ENCODE results near the gene FANCI.

FANCI gene

DNA sequence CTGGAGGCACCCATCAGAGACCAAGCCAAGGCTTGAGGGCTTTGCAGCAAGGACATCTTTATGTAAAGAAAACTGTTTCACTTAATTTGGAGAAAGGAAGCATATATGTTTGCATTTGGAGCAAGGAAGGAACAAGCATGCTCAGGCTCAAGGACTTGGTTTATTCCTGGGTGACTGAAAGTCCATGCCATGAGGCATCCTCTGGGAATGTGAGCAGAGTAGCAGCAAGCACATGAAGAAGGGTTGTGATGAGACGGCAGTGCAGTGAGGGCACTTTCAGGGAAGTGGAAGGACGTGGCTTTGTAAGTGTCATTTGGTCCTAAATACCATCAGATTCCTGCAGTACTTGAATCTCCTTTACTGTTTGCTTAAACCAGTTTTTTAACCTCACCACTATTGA is 64.0 kb downstream of the FANCI start:
- TF ChIP-seq CTCF (IDR thresholded peaks at IDR 0.05; ENCODE audit: extremely low read depth, missing control alignments), result no peak
- no peak for DNase-seq (ENCODE audit: low spot score)

DNA sequence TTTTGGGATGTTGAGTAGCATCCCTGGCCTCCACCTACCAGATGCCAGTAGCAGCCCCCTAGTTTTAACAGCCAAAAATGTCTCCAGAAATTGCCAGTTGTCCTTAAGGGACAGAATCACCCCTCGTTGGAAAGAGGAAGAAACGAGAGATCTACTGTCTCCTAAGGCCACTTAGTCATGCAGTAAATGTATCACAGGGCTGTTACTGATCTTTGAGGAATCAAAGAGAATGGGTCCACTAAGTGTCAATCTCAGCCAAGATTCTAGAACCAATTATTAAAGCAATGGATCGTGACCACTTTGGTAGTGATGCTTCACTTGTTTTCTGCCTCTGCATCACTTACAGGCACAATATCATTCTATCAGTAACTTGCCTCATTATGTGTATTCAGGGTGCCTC is 64.5 kb downstream of the FANCI start:
- no peak for TF ChIP-seq CTCF (IDR thresholded peaks at IDR 0.05; ENCODE audit: extremely low read depth, missing control alignments)
- DNase-seq (ENCODE audit: low spot score), result no peak

DNA sequence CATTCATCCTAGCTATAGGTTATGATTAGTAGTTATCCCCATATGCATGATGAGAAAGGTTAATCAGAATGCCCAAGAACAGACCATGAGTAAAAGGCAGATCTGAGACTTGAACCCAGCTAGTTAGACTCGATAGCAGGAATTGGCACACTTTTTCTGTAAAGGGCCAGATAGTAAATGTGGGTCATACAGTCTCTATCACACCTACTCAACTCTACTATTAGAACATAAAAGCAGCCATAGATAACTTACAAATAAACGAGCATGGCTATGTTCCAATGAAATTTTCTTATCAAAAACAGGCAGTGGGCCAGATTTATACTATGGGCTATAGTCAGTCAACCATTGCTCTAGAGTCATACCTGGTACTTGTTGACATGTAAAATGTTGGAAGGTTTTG is 66.2 kb downstream of the FANCI start:
- TF ChIP-seq CTCF (IDR thresholded peaks at IDR 0.05; ENCODE audit: extremely low read depth, missing control alignments), result no peak
- DNase-seq (ENCODE audit: low spot score), result no peak

GRCh38 chr15:89315375-89315929 is 71.7 kb downstream of the FANCI start:
- TF ChIP-seq CTCF (IDR thresholded peaks at IDR 0.05; ENCODE audit: extremely low read depth, missing control alignments), result no peak
- DNase-seq (ENCODE audit: low spot score), result no peak

- no peak for DNase-seq (ENCODE audit: low spot score)
- no peak for TF ChIP-seq CTCF (IDR thresholded peaks at IDR 0.05; ENCODE audit: extremely low read depth, missing control alignments)
Measured at GRCh38 chr15:89316504-89316903, 72.7 kb downstream of the FANCI start.

- TF ChIP-seq CTCF (IDR thresholded peaks at IDR 0.05; ENCODE audit: extremely low read depth, missing control alignments), result no peak
- DNase-seq (ENCODE audit: low spot score), result no peak
Measured at GRCh38 chr15:89317186-89317720, 73.5 kb downstream of the FANCI start.

- no peak for TF ChIP-seq CTCF (IDR thresholded peaks at IDR 0.05; ENCODE audit: extremely low read depth, missing control alignments)
- DNase-seq (ENCODE audit: low spot score), result no peak
Measured at GRCh38 chr15:89319678-89320077, 75.9 kb downstream of the FANCI start.

Data from GM20000 (cell line).